H4 (cell line): ENCODE data around the gene CDK14. TPM values are rescaled to one million over a fixed set of nuclear protein-coding genes. Genes with fewer than 3 reads are reported as not detected.

ENCODE experiments used
- DNase-seq: peaks from one replicate; pipeline ENCODE4 v3.0.0-alpha.2; 2015; ENCODE audit warnings: low spot score
- total RNA-seq: library from RNA; depleted of rRNA; stranded (reverse); fragments of >200 nt; shearing (Covaris generic); gene quantifications from 2 replicates; pipeline ENCODE4 v1.2.3, GENCODE V29; 2014

The CDK14 gene
- total RNA-seq, 1 experiment from 2014 or later = 14.0 TPM

DNA sequence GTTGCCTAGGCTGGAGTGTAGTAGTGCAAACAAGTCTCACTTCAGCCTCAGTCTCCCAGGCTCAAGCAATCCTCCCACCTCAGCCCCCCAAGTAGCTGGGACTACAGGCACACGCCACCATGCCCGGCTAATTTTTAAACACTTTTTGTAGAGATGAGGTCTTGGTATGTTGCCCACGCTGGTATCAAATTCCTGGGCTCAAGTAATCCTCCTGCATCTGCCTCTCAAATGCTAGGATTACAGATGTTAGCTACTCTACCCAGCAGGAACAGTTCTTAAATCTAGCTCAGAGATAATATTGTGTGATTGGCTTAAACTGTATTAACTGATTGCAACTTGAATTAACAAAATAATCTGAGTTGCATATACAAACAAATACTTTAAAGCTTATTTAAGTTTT is 82.9 kb downstream of the CDK14 start:
- DNase-seq = no peak

DNA sequence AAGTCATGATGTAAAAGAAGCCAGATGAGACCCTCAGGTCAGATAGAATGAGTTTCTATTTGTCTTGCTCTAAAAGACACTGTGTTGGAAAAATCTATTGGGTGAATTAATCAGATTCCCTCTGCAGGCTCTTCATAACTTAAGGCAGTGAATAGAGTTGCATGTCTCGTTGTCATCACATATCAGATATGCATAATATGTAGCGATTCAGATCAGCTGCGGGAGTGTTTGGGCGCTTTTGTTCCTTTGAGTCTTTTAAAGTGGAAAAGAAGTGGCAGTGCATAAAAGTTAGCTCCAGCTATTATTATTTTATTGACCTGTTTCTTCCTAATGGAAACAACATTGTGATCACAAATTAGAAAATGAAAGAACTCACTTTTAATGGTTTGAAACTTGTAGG is 84.4 kb downstream of the CDK14 start:
- DNase-seq = no peak

DNA sequence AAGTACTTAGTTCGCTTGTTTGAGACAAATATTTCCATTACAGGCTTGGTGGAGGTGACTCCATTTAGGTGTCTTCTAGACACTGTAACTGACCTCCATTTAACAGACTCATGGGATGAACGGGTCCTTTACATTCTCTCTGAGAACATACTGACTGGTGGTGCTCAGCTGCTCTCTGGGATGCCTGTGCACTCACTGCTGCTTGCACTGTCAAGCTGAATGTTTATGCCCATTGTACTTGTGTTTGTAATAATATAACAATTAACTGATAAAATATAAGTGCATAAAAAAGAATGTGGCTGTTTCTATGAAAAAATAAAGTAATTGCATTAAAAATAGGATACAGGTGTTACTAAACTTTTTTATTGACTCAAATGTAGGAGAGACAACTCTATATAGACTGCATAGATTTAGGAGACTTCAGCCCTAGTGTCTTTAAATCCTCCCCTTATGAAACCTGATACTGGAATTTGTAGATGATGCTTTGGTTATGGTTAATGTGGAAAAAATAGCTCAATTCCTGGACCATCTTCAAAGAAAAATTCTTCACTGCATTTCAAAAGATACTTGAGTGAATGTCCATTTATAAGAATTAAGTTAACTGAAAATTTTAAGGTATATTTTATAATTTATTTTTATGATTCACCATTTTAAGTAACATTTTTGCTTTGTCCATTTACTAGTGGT is 85.4 kb downstream of the CDK14 start:
- DNase-seq = no peak

DNA sequence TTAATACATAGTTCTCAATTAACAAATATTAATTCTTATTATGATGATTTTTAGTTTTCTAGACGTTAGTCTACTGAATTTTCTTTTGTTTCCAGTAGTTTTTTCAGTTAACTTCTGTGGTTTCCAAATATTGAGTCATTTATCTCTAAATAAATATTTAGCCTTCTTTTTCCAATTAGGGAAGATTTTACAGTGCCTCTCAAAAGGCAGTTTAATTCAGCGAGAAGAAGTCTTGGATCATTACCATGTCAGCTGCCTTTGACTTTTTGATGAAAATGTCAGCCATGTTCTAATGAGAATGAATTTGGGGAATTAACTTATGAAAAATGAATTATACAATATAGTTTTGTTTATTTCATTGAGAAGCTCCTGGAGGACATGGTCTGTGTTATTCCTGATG is 90.0 kb downstream of the CDK14 start:
- no peak for DNase-seq

DNA sequence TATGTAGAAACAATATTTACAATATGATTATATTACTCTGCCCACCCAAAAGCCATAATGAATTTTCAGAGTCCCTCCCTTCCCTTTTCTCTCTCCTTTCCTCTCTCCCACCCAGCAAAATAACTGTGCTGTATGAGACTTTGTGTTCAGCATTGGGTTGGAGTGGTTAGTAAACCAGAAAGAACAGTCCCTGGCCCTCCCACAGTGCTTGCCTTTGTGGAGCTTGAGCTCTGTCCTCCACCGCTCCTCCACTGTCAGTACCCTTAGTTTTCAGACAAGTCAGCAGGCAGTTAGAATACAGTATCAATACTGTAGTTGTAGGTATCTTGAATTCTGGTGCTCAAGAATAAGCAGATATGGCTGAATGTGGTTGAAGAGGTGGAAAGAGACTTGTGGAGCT is 92.7 kb downstream of the CDK14 start:
- DNase-seq = no peak

DNA sequence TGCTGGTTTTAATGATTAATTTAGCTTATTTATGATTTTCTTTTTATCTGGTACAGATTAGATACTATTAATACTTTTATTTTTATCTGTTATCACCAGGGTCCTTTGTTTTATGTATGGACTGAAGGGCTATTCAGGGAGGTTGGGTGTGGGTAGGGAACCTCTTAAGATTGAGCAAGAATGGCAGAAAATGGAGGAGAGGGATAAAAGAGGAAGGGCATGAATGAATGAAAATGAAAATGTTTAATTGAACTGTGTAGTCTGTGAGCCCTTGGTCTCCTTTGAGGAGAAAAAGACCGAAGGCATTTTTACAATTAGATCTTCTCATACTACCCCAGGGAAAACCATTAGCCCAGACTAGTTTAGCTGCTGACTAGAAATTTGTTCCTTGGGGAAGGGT is 93.1 kb downstream of the CDK14 start:
- DNase-seq = no peak

DNA sequence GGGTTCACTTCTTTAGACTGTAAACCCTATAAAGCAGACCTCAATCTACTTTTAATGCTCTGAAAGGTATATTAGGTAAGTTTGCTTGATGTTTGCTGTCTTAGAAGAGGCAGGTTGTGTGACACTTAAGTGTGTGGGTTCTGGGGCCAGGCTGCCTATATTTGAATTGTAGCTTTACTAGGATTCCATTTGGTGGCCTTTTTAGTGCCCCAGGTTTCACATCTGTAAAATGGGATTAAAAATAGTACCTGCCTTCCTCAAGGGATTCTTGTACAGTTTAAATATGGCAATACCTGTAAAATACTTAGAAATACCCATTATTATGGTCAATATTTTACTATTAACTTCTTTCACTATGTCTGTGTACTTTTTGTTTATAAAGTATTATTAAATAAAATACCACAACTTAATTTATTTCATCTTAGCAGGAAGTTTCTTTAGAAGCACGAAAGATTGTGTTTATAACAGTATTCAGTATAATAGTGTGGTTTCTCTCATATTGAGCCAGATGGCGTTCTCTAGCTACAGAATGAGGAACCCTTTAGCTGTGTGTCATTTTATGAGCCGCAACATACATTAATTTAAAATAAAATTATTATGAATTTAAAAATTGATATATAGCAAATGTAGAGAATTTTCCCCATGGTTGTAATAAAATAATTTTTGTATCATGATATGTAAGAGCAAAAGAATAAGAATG is 94.2 kb downstream of the CDK14 start:
- no peak for DNase-seq

DNA sequence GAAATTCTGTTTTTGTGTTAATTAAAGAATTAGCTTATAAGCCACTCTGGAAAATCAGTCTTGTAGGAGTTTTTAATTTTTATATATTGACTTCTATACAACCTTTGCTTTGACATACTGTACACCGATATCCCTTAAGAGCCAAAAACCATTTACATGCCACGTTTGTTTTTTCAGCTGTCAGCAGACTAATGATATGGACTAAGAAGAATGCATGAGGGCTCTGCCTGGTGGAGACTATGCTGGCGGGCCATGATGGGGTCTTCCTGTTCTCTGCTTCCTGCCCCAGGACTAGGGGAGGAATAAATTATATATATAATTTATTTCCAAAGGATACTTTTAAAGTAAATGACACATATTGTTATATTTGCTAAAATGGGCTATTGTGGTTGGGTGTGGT is 96.3 kb downstream of the CDK14 start:
- DNase-seq = no peak

DNA sequence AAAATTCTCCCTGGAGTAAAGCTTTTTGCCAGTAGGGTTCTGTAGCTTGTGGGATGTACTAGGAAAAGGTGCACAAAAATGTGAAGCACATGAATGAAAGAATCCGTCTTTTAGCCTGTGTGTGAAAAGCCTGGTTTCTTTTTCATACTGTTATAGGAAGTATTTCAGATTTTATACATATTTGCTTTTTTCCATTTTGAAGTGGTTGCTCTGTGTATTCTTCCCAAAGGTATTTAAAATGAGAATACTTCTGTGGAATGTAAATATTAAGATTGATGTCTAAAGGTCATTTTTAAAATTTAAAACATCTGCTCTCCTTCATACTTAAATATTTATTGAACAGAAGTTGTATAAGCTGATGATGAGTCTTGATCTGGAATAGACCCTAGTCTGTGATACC is 96.8 kb downstream of the CDK14 start:
- DNase-seq = no peak

DNA sequence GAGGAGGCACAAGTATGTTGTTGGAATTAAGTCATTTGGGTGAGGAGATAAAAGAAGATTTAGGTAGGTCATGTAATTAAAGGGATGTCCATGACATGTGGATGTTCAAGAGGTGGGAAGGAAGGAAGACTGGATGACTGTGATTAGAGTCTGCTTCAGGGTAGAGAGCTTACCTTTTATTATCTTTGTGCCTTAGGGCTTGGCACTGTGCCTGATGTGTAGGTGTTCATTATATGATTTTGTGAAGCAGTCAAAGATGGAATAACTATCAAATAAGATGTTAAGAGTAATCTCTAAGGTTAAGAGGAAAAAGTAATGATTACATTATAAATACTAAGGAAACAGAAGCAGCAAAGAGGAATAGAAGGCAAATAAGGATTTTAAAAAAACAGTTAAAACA is 97.8 kb downstream of the CDK14 start:
- no peak for DNase-seq

DNA sequence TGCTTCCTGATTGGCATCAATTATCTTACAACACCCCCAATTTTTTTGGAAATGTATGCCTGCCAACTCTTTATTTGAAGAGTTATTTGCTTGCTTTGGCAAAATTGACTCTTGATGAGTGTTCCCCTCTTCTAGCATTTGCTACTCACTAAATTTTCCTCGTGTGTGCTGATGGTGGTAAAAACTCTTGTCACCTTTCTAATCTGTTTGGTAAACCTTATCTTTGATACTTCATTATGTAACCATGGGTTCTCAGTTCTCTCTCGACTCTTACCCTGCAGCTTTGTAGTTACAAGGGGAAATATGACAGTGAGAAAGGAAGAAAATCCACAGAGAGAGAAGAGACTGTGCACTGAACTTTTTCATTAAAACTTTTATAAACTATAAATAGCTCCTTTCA is 102.5 kb downstream of the CDK14 start:
- DNase-seq = no peak

DNA sequence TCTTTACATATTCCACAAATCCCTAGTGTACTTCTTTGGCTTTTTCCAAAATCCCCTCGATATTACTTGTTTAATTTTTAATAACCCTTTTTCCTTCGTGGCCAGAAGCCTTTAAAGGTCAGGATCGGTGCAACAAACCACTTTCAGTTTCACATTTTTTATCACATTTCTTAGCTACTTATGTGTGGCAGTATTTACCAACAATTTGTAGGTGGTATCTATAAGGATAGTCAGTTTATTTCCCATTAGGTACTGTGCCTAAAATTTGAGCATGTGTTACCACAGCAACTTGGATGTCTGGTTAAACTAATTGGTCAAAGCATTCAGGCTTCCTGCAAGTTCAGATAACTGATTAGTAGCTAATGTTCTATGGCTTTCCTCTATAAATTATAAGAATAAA is 104.9 kb downstream of the CDK14 start:
- DNase-seq = no peak

DNA sequence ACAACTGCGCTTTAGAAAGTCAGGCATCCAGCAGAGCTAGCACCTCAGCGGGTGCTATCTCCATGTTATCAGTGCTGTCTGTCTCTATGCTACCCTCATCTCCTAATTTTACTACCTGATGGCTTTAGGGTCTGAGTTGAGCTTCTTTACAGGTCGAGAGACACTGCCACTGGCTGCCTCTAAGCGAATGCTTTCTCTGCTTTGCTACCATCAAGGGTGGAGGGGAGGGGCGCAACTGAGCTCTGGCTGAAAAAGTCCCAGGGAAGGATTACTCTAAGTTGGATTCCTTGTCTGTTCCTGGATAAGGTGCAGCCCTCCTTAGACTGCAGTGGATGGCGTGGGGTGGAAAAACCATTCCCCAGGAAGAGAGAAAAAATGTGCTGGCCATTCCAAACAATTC is 105.7 kb downstream of the CDK14 start:
- DNase-seq = no peak

DNA sequence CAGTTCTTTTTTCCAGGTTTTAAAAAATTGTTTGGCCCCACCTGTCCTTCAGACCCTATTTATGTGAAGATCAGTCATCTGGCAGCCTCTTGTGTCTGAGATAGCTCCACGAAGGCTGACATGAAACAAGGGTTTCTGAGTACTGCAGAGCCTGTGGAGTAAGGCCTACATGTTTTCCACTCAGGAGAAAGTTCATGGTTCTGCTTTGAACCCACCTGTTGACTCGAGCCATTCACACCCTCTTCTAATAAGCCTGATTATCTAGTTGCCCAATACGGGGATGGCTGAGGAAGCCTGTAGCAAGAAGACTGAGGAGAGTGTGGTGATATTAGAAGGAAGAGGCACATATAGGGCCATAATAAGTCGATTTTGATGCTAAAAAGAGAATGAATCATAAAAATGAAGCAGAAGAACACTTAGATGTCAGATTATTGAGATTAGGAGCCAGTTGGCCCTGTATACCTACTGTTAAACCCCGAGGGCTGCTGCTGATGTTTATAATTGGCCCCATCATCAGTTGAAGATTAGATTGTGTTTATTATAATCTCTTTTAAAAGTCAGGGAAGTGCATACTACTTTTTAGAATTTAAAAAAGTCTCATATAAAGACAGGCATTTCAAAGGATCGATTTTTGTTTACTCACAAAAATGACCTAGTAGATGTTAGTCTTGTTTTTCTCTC is 109.4 kb downstream of the CDK14 start:
- DNase-seq = no peak

DNA sequence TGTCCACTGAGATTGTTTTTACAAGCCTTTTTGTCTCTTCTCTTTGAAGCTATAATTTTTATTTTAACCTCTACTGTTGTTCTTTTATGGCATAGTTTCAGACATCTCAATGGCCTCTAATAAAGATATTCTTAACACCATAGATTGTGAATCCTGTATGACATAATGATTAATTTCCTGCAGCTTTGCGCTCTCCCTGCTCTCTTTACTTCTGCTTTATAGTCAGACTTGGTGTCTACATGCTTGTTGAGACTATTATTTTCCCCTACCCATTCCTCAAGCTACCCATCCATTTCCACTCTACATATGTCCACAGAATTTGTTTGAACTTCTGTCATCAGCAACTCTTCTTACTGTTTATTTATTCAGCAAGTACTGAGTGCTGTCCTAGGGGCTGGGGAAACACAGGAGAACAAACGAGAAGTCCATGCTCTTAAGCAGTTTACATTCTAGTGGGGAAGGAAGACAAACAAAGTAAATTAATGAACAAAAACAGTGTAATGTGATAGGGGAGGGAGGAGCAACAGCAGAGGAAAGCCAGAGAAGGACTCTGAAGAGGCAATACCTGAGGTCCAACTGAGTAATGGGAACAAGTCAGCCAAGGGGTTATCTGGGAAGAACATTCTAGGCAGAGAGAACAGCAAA is 110.1 kb downstream of the CDK14 start:
- peak; percentile 78 for DNase-seq

DNA sequence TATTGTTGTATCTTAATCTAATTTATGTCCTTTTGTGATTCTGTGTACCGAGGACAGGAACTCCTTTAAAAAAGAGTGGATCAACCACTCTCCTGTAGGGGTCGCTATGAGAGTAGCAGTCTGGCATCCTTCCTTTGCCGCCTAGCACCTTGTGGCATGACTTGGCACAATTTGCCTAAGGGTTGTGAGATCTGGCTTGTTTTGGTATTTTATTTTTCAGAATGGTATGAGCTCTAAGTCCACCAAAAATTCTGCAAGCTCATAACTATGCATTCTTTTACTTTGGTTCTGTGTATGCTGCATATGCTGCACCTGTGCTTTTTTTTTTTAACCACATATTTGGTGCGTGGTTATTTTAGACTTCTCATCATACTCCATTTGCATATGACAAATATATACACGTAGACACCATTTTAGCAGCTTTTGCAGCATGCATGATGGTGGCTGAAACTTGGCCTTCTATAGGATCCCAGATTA is 112.8 kb downstream of the CDK14 start:
- peak; percentile 62 for DNase-seq

DNA sequence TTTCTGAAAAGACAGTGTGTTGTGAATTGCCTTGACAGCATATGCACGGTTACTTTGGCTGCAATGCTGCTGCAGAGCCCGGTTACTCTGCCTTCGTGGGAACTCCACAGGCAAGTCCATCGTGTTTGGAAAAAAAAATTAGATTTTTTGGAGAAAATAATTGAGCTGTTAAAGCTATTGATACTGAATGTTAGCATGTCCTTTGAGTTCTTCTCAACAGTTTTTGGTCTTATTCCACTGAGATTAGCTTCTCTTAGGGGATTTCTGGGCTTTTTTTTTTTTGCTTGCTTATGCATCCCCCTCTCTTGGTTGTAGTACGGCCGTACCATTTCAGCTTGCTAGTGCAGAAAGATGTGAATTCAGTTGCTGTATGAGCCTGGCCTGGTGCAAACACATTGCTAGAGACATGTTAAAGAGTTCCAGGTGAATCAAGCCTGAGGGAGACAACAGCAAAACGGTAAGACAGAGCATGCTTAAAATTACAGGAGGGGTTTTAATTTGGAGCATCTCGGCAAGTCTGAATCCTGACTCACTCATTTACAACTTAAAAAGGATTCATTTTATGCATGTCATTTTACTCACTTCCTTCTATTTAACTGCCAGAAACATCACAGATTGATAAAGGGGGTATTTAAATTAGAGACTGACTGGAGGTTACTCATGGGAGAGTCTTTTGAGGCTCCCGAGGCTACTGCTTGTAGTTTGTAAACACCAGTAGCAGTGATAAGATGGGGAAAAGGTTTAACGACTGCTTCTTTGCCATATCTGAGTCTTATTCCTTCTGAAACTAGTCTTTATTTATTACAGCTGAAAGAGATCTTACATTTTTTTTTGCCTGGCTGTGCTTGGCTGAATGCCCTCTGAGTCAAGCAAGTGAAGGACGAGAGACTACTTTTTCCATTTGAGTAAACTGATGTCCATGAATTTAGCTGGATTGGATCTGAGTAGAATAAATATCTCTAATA is 113.7 kb downstream of the CDK14 start:
- no peak for DNase-seq

DNA sequence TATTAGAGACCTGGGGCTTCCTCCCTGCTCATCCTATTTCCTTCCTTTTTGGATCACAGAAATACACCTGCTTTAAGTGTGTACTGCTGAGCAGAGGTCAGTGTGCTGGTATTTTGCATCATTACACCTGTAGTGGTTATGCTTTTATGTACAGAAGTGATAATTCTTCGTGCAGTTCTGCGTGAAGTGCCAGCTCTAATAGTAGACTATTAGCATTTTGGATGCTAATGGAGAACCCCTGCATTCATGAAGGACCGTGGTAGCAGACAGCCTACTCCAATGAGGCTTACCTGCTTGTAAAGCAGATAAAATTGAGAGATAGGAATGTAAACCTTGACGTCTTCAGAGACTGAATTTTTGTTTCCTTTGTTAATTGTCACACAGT is 114.3 kb downstream of the CDK14 start:
- no peak for DNase-seq

DNA sequence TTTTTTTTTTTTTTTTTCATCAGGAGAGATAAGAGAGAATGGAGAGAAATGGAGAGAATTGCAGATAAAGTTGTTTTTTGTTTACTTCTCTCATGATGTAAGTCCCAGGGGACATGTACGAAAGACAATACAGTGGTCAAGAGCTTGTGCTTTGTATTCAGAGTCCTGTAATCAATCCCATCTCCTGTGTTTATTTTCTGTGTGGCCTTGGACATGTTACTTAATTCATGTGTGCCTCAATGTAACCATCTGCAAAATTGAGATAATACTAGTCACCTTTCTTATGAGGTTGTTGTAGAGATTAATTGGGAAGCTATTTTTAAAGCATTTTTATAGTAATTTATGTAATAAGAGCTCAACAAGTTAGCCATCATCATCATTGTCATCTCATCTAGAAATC is 117.5 kb downstream of the CDK14 start:
- no peak for DNase-seq

DNA sequence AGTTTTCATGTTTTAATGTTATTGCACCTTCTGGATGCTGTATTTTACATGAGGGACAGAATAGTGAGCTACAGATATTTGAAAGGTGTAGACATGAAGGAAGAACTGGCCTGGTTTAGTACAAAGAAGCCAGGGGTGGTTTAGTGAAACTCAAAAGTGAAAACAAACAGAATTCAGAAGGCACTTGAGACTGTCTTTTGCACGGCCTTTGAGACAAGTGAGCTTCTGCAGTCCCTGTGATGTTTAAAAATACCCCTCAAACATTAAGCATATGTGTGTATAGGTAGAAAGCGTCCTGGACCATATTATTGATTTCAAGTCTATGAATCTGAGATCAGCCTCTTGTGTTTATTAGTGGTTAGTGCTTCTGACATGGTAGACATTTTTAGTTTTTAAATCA is 118.9 kb downstream of the CDK14 start:
- DNase-seq = no peak

DNA sequence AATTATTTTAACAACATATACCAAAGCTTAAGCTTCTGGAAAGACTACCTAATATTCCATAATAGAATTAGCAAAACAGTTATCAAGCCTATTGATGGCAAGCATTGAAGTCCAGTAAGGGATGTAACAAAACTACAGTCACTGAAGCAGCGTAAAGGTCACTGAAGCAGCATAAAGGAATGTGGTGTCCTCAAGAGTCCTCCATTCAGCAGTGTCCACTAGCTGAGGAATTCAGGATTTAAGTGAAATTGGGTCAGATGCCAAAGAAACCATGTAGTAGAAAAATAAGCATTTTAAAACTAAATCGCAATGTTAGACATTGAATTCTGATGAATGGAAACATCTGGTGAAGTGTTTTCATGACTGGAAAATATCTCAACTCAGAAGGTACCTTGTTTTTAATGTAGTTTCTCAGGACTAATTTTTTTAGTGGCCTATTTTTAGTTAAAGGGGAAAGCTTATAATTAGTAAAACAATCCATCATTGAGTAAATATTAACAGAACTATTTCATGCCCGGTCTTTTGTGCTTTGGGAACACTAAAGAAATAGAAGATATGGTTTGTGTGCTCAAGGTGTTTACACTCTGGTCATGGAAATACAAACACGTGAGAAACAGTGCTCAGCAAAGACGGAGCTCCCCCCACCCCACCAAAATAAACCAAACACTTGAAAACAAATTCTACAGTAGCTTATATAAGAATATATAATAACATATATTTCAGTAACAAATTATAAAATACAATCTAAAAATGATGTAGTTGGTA is 121.4 kb downstream of the CDK14 start:
- no peak for DNase-seq
